Measurements from ENCODE around the gene SDK1.

The SDK1 gene

DNA sequence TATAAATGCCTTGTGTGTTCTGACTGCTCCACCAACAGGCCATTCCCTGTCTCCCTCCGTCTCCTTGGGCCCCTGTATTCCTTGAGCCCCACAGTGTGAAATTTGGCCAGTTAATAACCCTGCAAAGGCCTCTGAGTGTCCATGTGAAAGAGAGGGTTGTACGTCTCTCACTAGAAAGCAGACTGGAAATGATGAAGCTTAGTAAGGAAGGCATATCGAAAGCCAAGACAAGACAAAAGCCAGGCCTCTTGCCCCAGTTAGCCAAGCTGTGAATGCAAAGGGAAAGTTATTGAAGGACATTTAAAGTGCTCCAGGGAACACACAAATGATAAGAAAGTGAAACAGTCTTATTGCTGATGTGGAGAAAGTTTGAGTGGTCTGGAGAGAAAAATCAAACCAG, 680.2 kb downstream of the SDK1 start:
- ChIA-PET CTCF (no interaction called here), POLR2A (ENCODE audit: low non-redundant PET) (no interaction called here)
- no peak overlapping the region for H3K27ac ChIP-seq
- TF ChIP-seq, protein P1, sequence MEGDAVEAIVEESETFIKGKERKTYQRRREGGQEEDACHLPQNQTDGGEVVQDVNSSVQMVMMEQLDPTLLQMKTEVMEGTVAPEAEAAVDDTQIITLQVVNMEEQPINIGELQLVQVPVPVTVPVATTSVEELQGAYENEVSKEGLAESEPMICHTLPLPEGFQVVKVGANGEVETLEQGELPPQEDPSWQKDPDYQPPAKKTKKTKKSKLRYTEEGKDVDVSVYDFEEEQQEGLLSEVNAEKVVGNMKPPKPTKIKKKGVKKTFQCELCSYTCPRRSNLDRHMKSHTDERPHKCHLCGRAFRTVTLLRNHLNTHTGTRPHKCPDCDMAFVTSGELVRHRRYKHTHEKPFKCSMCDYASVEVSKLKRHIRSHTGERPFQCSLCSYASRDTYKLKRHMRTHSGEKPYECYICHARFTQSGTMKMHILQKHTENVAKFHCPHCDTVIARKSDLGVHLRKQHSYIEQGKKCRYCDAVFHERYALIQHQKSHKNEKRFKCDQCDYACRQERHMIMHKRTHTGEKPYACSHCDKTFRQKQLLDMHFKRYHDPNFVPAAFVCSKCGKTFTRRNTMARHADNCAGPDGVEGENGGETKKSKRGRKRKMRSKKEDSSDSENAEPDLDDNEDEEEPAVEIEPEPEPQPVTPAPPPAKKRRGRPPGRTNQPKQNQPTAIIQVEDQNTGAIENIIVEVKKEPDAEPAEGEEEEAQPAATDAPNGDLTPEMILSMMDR (conservative IDR thresholded peaks at IDR 0.05; ENCODE audit: low read depth), result no peak
- no peak for DNase-seq (ENCODE audit: low spot score)

DNA sequence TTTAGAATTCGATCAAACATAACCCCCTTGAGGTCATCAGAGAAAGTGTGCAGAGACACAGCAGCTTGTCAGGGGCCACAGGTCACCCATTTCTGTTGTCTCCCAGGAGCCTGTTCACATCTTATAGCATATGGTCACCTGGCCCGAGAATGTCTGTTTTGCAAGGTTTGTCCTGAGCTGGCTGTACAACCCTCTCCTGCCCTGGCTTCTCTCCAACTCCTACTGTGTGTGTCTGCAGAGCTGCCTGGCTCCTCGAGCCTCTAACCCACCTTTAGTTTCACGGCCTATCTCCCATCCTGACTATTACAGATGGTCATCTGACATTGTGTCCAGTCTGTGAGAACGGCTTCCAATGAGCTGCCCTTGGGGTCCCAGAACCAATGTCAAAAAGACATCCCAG, 683.4 kb downstream of the SDK1 start:
- TF ChIP-seq, protein P1 (conservative IDR thresholded peaks at IDR 0.05; ENCODE audit: low read depth), result no peak
- ChIA-PET POLR2A (ENCODE audit: low non-redundant PET) (no interaction called here), CTCF (no interaction called here)
- DNase-seq (ENCODE audit: low spot score), result no peak
- no peak overlapping the region for H3K27ac ChIP-seq

DNA sequence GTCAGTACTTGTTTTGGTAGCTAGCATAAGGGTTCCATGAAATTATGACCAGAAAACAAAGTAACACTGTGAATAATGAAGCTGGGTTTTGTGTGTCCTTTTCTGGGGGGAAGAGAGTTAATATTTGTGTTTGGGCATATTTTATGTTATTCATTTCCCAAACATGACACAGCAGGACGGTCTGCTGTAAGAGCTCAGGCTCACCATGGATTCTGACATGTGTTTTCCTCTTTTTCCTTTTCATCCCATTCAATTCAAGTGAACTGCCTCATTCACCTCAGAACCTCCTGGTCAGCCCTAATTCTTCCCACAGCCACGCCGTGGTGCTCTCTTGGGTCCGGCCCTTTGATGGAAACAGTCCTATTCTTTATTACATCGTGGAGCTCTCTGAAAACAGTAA, 685.9 kb downstream of the SDK1 start:
- no peak overlapping the region for H3K27ac ChIP-seq
- CTCF ChIA-PET, result interaction anchor here (1.0 kb wide), 1 partner anchor 15 kb away, joined by 4 read pairs; no protein-coding TSS in a partner anchor
- no peak for DNase-seq (ENCODE audit: low spot score)
- TF ChIP-seq, protein P1 (conservative IDR thresholded peaks at IDR 0.05; ENCODE audit: low read depth), result no peak
- POLR2A ChIA-PET (ENCODE audit: low non-redundant PET), result no interaction called here

DNA sequence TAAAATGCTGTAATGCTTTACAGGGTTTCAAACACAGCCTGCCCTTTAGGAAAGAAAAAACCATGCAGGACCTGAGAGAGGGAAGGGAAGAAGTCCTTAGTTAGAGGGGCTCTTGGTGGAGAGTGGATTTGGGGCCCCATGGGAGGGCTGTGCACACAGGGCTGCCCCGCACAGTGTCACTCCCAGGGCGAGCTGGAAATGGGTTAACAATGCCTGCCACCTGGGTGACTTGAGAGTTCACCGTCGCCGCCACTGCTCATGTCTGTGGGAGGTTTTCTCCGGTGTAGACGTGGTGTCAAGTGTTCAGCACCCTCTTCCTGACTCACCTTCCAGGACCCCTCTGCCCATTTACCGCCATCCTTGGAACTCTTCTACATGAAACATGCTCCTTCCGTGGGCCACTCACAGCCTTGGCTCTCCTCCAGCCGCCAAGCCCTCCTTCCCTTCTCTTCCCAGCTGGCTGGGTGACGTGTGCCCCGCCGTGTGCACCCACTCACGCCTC, 686.4 kb downstream of the SDK1 start:
- no peak for DNase-seq (ENCODE audit: low spot score)
- CTCF ChIA-PET, result interaction anchor here (1.0 kb wide), 1 partner anchor 16 kb away, joined by 4 read pairs; no protein-coding TSS in a partner anchor

DNA sequence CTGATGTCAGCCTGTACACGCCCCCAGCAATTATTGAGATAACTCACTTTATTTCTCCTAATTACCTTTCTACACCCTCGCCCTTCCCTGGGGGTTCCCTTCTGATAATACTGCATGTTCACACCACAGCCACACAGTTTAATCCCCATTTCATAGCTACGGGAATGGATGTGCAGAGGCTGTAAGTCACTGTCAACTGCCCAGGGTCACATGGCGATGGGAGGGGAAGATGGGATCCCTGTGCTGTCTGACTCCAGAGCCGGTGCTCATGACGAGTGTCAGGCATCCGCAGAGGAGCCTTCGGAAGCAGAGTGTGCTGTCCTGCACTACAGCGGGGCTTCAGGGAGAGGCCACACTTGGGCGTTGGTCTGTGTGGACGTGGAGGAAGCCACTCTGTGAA, 688.7 kb downstream of the SDK1 start:
- H3K27ac ChIP-seq, result no peak overlapping the region
- CTCF ChIA-PET, result no interaction called here
- POLR2A ChIA-PET (ENCODE audit: low non-redundant PET), result no interaction called here
- DNase-seq (ENCODE audit: low spot score), result no peak
- TF ChIP-seq, protein P1 (conservative IDR thresholded peaks at IDR 0.05; ENCODE audit: low read depth), result no peak

More for the DNA sequence above, 686.4 kb downstream of the SDK1 start:
- H3K27ac ChIP-seq, result no peak overlapping the region
- POLR2A ChIA-PET (ENCODE audit: low non-redundant PET), result no interaction called here
- TF ChIP-seq, protein P1 (conservative IDR thresholded peaks at IDR 0.05; ENCODE audit: low read depth), result no peak

DNA sequence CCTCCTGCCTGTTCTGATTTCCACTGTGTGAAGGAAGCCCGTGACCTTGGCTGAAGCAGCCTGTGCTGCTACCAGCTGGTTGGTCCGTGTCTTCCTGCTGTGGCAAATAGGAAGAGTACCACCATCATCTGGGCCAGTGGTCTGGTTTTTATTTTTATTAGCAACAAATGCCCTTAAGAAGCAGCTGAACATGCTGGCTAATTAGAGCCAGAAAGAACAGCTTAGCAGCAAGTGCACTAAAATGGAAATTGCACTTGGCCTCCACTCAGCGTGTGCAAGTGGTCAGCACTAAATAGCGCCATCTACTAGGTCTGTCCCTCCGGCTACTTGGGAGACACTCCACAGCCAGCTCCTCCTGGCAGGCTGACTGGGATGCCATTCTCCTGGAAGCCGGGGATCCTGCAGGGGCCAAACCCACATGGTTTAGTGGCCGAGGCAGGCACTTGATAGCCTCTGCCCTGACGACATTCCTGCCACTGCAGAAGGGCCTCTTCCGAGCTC, 690.7 kb downstream of the SDK1 start:
- TF ChIP-seq, protein P1 (conservative IDR thresholded peaks at IDR 0.05; ENCODE audit: low read depth), result no peak
- no peak for DNase-seq (ENCODE audit: low spot score)
- POLR2A ChIA-PET (ENCODE audit: low non-redundant PET), result no interaction called here
- CTCF ChIA-PET, result interaction anchor here (0.6 kb wide), 1 partner anchor 1109 kb away, joined by 3 read pairs; no protein-coding TSS in a partner anchor
- no peak overlapping the region for H3K27ac ChIP-seq
